DOHH2 (cell line): ENCODE data around the gene PSD4.

ENCODE experiments used
- CTCF ChIP-seq: fragments of 200-600 bp; sonication (generic); IDR thresholded peaks from one replicate; pipeline ENCODE4 v1.5.1; 2014; ENCODE audit warnings: antibody characterized with exemption, mild to moderate bottlenecking, low read depth, low read length; ENCODE audit not compliant: poor library complexity, severe bottlenecking
- EZH2phosphoT487 ChIP-seq: fragments of 200-600 bp; sonication (generic); IDR thresholded peaks from 2 replicates; pipeline ENCODE4 v1.6.1; 2017; ENCODE audit warnings: borderline replicate concordance, mild to moderate bottlenecking, antibody characterized with exemption, low read length, moderate library complexity, mixed read lengths

GRCh38 chr2:113257516-113258264 lies 83.9 kb downstream of the PSD4 start:
- TF ChIP-seq CTCF (no peak), EZH2phosphoT487 (no peak)
